Psoas muscle (tissue), 8 donors: ENCODE data around the gene TPI1. TPM values are rescaled to one million over a fixed set of nuclear protein-coding genes. Genes with fewer than 3 reads are reported as not detected.
"Not testable (repeated sequence)": the region's sequence is repeated elsewhere in the genome, so short reads cannot be mapped to it uniquely, and the experiment has no call there.

ENCODE experiments used
- ATAC-seq, 4 donors: fragments of 200-7000 bp; cut with Tn5 transposase; one replicate each; pipeline ENCODE4 v1.9.1; 2020; ENCODE audit warnings: moderate library complexity in 3 of 4, mild to moderate bottlenecking in 2 of 4
- DNase-seq, 2 donors: peaks; one replicate each; pipeline ENCODE4 v3.0.0-alpha.2; 2020
- H3K27ac ChIP-seq: fragments of 200-600 bp; one replicate; pipeline ENCODE4 v1.8.0; 2022
- H3K27me3 ChIP-seq, 3 donors: fragments of 200-600 bp in 1 of 3; one replicate each; pipeline versions ENCODE4 v1.6.1 to v1.8.0; 2013 to 2022; ENCODE audit warnings: low read length in 2 of 3, mild to moderate bottlenecking in 2 of 3, moderate library complexity in 1 of 3; ENCODE audit not compliant: insufficient read depth in 3 of 3
- H3K36me3 ChIP-seq, 2 donors: fragments of 200-600 bp in 1 of 2; one replicate each; pipeline versions ENCODE4 v1.6.1 to v1.8.0; 2013 to 2022; ENCODE audit warnings: low read depth in 1 of 2, mild to moderate bottlenecking in 1 of 2, moderate library complexity in 1 of 2; ENCODE audit not compliant: insufficient read depth in 1 of 2
- H3K4me1 ChIP-seq: fragments of 200-600 bp; one replicate; pipeline ENCODE4 v1.8.0; 2022
- H3K4me3 ChIP-seq: fragments of 200-600 bp; one replicate; pipeline ENCODE4 v1.8.0; 2022; ENCODE audit warnings: mild to moderate bottlenecking
- H3K9me3 ChIP-seq: fragments of 200-600 bp; one replicate; pipeline ENCODE4 v1.8.0; 2022
- WGBS, 3 donors: extraction: QIAGEN DNeasy Blood & Tissue Kit; methylation state at CpG; one replicate each; pipeline versions ENCODE4 v1.1.6 to v1.1.7; 2013; 5-methylcytosine and 5-hydroxymethylcytosine counted together
- intact Hi-C, 2 donors: fragments of 100-400 bp; cut with DNase I; formaldehyde crosslinking; loops; one replicate each; pipeline versions ENCODE4 v1.11.0 to v1.14.2; 2022
- polyA plus RNA-seq, 3 donors: library from polyadenylated mRNA; stranded (reverse); fragments of 200-250 nt; gene quantifications; one replicate each; pipeline ENCODE4 v1.2.3, GENCODE V29; 2013
- total RNA-seq, 4 donors: library from RNA; stranded (reverse); fragmentation: NEBNext Ultra II Directional in 2 of 4; extraction: Animal tissue kit (Norgen Biotek cat#: 25700) in 2 of 4; gene quantifications; one replicate each; pipeline versions ENCODE4 v1.2.1 to v1.2.4, GENCODE V29; 2021 to 2023
- TF ChIP-seq, protein P1 (sequence below): fragments of 200-600 bp; IDR thresholded peaks from one replicate; pipeline ENCODE4 v1.8.0; 2022; ENCODE audit warnings: antibody characterized with exemption
- donor health status: healthy with polysubstance abuse.
- donor health status: DM: no; HTN: no; CAD: no; lungs with moderate emphysema.
- donor health status: Bipolar disorder and iron deficiency.
- donor health status: healthy.
- donor health status: DM: yes; HTN: yes; CAD: no.
- donor health status: DM: no; HTN: no; CAD: no.
- donor health status: DM: no; HTN: no; CAD: no.
- donor health status: DM: yes; HTN: yes; CAD: no.

TPI1 gene
- total and polyA plus RNA-seq, 7 donors = 537 to 952 (median 699) TPM

DNA sequence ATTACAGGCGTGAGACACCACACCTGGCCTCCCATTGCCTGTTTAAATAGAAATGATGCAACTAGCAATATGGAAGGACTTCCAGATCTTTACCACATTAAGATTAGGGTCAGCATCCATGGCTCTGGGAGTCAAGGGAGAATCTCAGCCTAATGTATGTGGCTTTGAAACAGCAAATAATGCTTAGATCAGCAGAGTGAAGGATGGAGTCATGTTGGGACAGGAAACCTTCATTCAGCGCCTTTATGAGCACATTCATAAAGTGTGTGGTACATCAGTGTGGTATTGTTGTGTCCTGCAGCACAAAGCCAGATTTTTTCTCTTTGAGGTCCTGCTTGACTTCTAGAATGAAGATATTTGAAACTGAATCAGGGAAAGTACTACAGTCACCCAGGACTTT, 21.0 kb downstream of the TPI1 start:
- Histone ChIP-seq H3K27ac (no peak overlapping the region), H3K4me1 (no peaks in the 10 kb centered on the region), H3K4me3 (no peak overlapping the region), H3K9me3 (no peaks in the 10 kb centered on the region), H3K27me3 (no peaks in the 10 kb centered on the region), H3K36me3 (peaks cover 0 to 20% of the 10 kb centered on the region in 2 donors)
- no peak for ATAC-seq
- TF ChIP-seq, protein P1, sequence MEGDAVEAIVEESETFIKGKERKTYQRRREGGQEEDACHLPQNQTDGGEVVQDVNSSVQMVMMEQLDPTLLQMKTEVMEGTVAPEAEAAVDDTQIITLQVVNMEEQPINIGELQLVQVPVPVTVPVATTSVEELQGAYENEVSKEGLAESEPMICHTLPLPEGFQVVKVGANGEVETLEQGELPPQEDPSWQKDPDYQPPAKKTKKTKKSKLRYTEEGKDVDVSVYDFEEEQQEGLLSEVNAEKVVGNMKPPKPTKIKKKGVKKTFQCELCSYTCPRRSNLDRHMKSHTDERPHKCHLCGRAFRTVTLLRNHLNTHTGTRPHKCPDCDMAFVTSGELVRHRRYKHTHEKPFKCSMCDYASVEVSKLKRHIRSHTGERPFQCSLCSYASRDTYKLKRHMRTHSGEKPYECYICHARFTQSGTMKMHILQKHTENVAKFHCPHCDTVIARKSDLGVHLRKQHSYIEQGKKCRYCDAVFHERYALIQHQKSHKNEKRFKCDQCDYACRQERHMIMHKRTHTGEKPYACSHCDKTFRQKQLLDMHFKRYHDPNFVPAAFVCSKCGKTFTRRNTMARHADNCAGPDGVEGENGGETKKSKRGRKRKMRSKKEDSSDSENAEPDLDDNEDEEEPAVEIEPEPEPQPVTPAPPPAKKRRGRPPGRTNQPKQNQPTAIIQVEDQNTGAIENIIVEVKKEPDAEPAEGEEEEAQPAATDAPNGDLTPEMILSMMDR = no peak
- DNase-seq = no peak
- 88 to 96% (median 94%) methylated on average over 2 of the region's 2 CpGs for WGBS, 3 donors
- intact Hi-C loops = no loop called here

DNA sequence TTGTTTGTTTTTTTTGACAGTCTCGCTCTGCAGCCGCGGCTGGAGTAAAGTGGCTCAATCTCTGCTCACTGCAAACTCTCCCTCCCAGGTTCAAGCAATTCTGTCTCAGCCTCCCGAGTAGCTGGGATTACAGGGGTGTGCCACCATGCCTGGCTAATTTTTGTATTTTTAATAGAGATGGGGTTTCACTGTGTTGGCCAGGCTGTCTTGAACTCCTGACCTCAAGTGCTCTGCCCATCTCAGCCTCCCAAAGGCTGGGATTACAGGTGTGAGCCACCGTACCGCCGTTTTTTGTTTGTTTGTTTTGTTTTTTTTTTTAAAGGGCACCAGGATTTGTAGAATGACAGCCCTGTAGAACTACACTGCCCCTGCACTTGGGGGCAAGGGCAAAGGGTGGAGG, 21.5 kb downstream of the TPI1 start:
- H3K36me3 ChIP-seq = peaks cover 0 to 17% of the 10 kb centered on the region in 2 donors
- H3K4me1 ChIP-seq, DNase-seq, H3K9me3 ChIP-seq, H3K27me3 ChIP-seq, H3K4me3 ChIP-seq, intact Hi-C loops, ATAC-seq, H3K27ac ChIP-seq: not testable (repeated sequence)
- WGBS, 3 donors = 77 to 81% (median 78%) methylated on average over 7 of the region's 7 CpGs

DNA sequence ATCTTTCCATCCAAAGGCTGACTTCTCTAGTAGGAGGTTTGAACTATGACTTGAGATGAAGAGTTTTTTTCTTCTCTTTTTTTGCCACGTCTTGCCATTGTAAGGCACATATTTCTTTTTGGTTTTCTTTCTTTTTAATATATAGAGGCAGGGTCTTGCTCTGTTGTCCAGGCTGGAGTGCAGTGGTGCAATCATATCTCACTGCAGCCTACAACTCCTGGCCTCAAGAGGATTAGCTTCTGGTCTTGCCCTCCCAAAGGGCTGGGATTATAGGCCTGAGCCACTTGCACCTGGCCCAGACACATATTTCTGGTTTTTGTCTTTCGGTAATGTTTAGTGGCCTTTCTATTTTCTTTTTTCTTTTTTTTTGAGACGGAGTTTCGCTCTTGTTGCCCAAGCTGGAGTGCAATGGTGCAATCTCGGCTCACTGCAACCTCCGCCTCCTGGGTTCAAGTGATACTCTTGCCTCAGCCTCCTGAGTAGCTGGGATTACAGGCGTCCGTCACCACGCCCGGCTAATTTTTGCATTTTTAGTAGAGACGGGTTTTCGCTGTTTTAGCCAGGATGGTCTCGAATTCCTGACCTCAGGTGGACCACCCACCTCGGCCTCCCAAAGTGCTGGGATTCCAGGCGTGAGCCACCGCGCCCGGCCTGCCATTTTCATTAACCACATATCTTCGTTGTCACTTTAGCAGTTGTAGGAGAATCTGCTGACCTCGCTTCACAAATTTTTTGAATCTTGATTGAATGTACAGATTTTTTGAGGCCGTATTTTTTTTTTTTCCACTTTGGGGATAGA, 22.6 kb downstream of the TPI1 start:
- intact Hi-C loops, H3K36me3 ChIP-seq, H3K27me3 ChIP-seq, H3K9me3 ChIP-seq, ATAC-seq, DNase-seq, H3K4me1 ChIP-seq: not testable (repeated sequence)
- 93 to 95% (median 95%) methylated on average over 21 of the region's 21 CpGs for WGBS, 3 donors
- Histone ChIP-seq H3K27ac (peak overlapping the region; percentile 81), H3K4me3 (peak overlapping the region; percentile 68)

DNA sequence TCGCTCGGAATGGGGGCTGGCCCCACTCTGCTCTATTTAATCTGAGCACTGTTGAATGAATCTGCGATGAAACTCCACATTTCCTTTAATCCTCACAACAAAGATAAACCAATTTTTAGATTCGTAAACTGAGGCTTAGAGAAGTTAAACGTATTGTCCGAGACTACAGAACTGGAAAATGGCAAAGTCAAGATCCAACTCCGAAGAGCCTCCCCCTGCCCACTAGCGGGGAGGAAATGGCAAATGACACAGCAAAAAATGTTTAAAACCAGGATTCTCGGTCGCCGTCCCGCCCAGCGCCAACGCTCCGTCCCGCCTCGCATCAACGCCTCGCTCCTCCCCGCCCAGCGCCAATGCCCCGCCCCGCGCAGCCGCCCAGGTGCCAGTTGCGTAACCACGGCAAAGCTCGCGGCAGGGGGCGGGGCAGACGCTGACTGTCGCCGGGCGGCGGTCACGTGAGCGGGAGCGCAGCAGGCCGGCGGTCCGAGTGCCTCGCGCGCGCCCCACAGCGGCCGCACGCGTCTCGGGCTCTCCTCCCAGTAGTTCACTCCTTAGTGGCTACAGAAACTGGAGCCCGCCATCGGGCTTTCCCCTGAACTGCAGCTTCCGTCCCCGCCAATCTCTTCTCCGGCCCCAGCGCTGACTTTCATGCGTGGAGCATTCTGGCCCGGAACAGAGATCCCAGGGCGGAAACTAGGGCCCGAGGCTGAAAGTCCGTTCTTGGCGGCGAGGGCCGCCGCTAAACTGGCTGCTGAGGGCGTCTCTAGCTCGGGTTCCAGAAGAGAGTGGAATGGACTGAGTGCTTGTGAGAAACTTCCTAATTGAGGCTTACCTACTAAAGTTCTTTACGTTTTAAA, 23.7 kb downstream of the TPI1 start:
- DNase-seq (peak; percentile 98 to 99), ATAC-seq (peak; percentile 99 to 100 (median 99))
- Histone ChIP-seq H3K4me1 (no peaks in the 10 kb centered on the region), H3K27ac (peak overlapping the region; percentile 81), H3K27me3 (no peaks in the 10 kb centered on the region), H3K9me3 (no peaks in the 10 kb centered on the region), H3K4me3 (peak overlapping the region; percentile 68), H3K36me3 (no peaks in the 10 kb centered on the region)
- WGBS, 3 donors = 1 to 3% (median 1%) methylated on average over 46 to 68 of the region's 68 CpGs
- intact Hi-C loops = no loop called here
- TF ChIP-seq, protein P1 = peak; percentile 89

DNA sequence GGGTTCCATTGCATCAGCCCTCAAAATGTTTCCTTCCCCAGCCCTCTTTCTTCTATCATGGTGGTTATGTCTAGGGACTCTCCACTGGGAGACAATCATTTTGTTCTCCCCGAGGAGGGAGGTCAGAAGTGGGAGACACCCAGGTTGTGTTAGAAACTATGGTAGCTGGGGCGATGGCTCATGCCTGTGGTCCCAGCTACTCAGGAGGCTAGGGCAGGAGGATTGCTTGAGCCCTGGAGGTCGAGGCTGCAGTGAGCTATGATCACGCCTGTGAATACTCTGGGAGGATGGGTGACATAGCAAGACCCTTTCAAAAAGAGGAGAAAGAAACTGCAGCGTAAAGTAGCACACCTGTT, 24.3 kb downstream of the TPI1 start:
- intact Hi-C loops = no loop called here
- Histone ChIP-seq H3K36me3 (no peaks in the 10 kb centered on the region), H3K4me3 (peak overlapping the region; percentile 68), H3K27me3 (no peaks in the 10 kb centered on the region), H3K4me1 (no peaks in the 10 kb centered on the region), H3K27ac (peak overlapping the region; percentile 81), H3K9me3 (no peaks in the 10 kb centered on the region)
- 76 to 84% (median 83%) methylated on average over 5 of the region's 5 CpGs for WGBS, 3 donors
- ATAC-seq (peak in 3 of 4 donors; percentile 2 to 3 (median 2)), DNase-seq (no peak)
- TF ChIP-seq, protein P1 = no peak

DNA sequence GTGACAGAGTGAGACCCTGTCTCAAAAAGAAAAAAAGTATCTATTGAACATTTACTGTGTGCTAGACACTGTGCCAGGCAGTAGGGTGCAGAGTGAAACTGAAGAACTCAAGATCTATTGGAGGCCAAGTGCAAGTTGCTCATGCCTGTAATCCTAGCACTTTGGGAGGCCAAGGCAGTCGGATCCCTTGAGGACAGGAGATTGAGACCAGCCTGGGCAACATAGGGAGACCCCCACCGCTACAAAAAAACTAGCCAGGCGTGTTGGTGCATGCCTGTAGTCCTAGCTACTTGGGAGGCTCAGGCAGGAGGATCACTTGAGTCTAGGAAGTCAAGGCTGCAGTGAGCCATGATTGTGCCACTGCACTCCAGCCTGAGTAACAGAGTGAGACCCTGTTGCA, 25.4 kb downstream of the TPI1 start:
- WGBS, 3 donors = 89 to 96% (median 90%) methylated on average over 3 of the region's 3 CpGs
- H3K27me3 ChIP-seq, H3K4me1 ChIP-seq, H3K27ac ChIP-seq, H3K36me3 ChIP-seq, ATAC-seq, H3K9me3 ChIP-seq, DNase-seq, intact Hi-C loops, H3K4me3 ChIP-seq: not testable (repeated sequence)
